ENCODE results near the gene ARHGAP1. TPM values are rescaled to one million over a fixed set of nuclear protein-coding genes. Genes with fewer than 3 reads are reported as not detected.

The ARHGAP1 gene
- total RNA-seq (10 to 100 TPM; 26.2 to 27.5 TPM), polyA plus RNA-seq (ENCODE audit: insufficient read length in 2 of 2) (10 to 100 TPM; 59.0 to 67.6 TPM)
- long read RNA-seq, donor 1, transcript ARHGAP1-201 (13 exons, 3,375 nt): major isoform, 14 of 16 reads
- long read RNA-seq, donor 1, partial matches to known transcripts: 0 of 16 reads
- long read RNA-seq, donor 1, other reads (novel, unspliced or antisense): 0 of 16 reads
- long read RNA-seq, donor 2, partial matches to known transcripts: 0 of 8 reads
- long read RNA-seq, donor 2, other reads (novel, unspliced or antisense): 0 of 8 reads
- long read RNA-seq, donor 3, transcript ARHGAP1-207 (4 exons, 901 nt): minor isoform, 5 of 23 reads
- long read RNA-seq, donor 3, transcript ARHGAP1-201 (13 exons, 3,375 nt): major isoform, 7 of 23 reads
- long read RNA-seq, donor 3, partial matches to known transcripts: 11 of 23 reads
- long read RNA-seq, donor 3, other reads (novel, unspliced or antisense): 0 of 23 reads
- long read RNA-seq, donor 4, transcript ARHGAP1-201 (13 exons, 3,375 nt): major isoform, 7 of 39 reads
- long read RNA-seq, donor 4, partial matches to known transcripts: 30 of 39 reads
- long read RNA-seq, donor 4, other reads (novel, unspliced or antisense): 0 of 39 reads

- Histone ChIP-seq H3K9me3 (ENCODE audit: control insufficient read depth, insufficient read depth, low read length) (no peaks in the 10 kb centered on the region), H3K36me3 (ENCODE audit: control insufficient read depth, insufficient read depth, low read length) (peaks cover 48% of the 10 kb centered on the region), H3K4me3 (ENCODE audit: low read depth, low read length) (peak within 1 kb of the TSS; percentile 89), H3K4me1 (ENCODE audit: control insufficient read depth, insufficient read depth, low read length) (peaks cover 51% of the 10 kb centered on the region), H3K27me3 (ENCODE audit: control insufficient read depth, insufficient read depth, low read length) (no peaks in the 10 kb centered on the region), H3K27ac (ENCODE audit: low read depth, low read length) (peak within 1 kb of the TSS; percentile 97)
- DNase-seq (ENCODE audit: low read depth in 4 of 6, low spot score in 6 of 6): peak; percentile 93 to 100 (median 98)
- under 1% methylated on average over 41 of the region's 44 CpGs for WGBS (ENCODE audit: insufficient coverage)
Measured at GRCh38 chr11:46700241-46701077, at the start of gene ARHGAP1, which contains the start of gene ZNF408. Gene ARHGAP1, minus strand, starts transcription at chr11:46700619. Its CDS starts 4,512 bp downstream, at chr11:46696107. Gene ZNF408, plus strand, starts transcription at chr11:46701031. Its CDS starts 17 bp downstream, at chr11:46701048.

GRCh38 chr11:46747150-46747549 is 46.7 kb upstream of the ARHGAP1 start:
- no peak overlapping the region for H3K4me3 ChIP-seq (ENCODE audit: low read depth, low read length)
- H3K9me3 ChIP-seq (ENCODE audit: control insufficient read depth, insufficient read depth, low read length): no peaks in the 10 kb centered on the region
- H3K27ac ChIP-seq (ENCODE audit: low read depth, low read length): no peak overlapping the region
- no peaks in the 10 kb centered on the region for H3K4me1 ChIP-seq (ENCODE audit: control insufficient read depth, insufficient read depth, low read length)
- no peak for DNase-seq (ENCODE audit: low read depth in 4 of 6, low spot score in 6 of 6)
- H3K36me3 ChIP-seq (ENCODE audit: control insufficient read depth, insufficient read depth, low read length): peaks cover 51% of the 10 kb centered on the region
- H3K27me3 ChIP-seq (ENCODE audit: control insufficient read depth, insufficient read depth, low read length): no peaks in the 10 kb centered on the region
- WGBS (ENCODE audit: insufficient coverage): 100% methylated on average over 6 of the region's 6 CpGs

- H3K27ac ChIP-seq (ENCODE audit: low read depth, low read length): no peak overlapping the region
- no CpG with 5 or more reads among the region's 3 CpGs for WGBS (ENCODE audit: insufficient coverage)
Measured at GRCh38 chr11:46745995-46746394, 45.6 kb upstream of the ARHGAP1 start.

GRCh38 chr11:46745328-46745727 is 44.9 kb upstream of the ARHGAP1 start:
- no peak overlapping the region for H3K4me3 ChIP-seq (ENCODE audit: low read depth, low read length)
- no peak for DNase-seq (ENCODE audit: low read depth in 4 of 6, low spot score in 6 of 6)
- H3K27me3 ChIP-seq (ENCODE audit: control insufficient read depth, insufficient read depth, low read length): no peaks in the 10 kb centered on the region
- no peaks in the 10 kb centered on the region for H3K4me1 ChIP-seq (ENCODE audit: control insufficient read depth, insufficient read depth, low read length)
- no peak overlapping the region for H3K27ac ChIP-seq (ENCODE audit: low read depth, low read length)
- H3K36me3 ChIP-seq (ENCODE audit: control insufficient read depth, insufficient read depth, low read length): peaks cover 56% of the 10 kb centered on the region
- H3K9me3 ChIP-seq (ENCODE audit: control insufficient read depth, insufficient read depth, low read length): no peaks in the 10 kb centered on the region
- WGBS (ENCODE audit: insufficient coverage): 83% methylated on average over 1 of the region's 1 CpG

More at GRCh38 chr11:46745995-46746394, 45.6 kb upstream of the ARHGAP1 start:
- DNase-seq (ENCODE audit: low read depth in 4 of 6, low spot score in 6 of 6): no peak
- Histone ChIP-seq H3K9me3 (ENCODE audit: control insufficient read depth, insufficient read depth, low read length) (no peaks in the 10 kb centered on the region), H3K36me3 (ENCODE audit: control insufficient read depth, insufficient read depth, low read length) (peaks cover 58% of the 10 kb centered on the region), H3K27me3 (ENCODE audit: control insufficient read depth, insufficient read depth, low read length) (no peaks in the 10 kb centered on the region), H3K4me3 (ENCODE audit: low read depth, low read length) (no peak overlapping the region), H3K4me1 (ENCODE audit: control insufficient read depth, insufficient read depth, low read length) (no peaks in the 10 kb centered on the region)

GRCh38 chr11:46743693-46744339 is 43.4 kb upstream of the ARHGAP1 start:
- H3K27me3 ChIP-seq (ENCODE audit: control insufficient read depth, insufficient read depth, low read length): no peaks in the 10 kb centered on the region
- H3K27ac ChIP-seq (ENCODE audit: low read depth, low read length): no peak overlapping the region
- peak in 1 of 6 donors; percentile 9 for DNase-seq (ENCODE audit: low read depth in 4 of 6, low spot score in 6 of 6)
- no peaks in the 10 kb centered on the region for H3K9me3 ChIP-seq (ENCODE audit: control insufficient read depth, insufficient read depth, low read length)
- WGBS (ENCODE audit: insufficient coverage): 76% methylated on average over 6 of the region's 10 CpGs
- no peak overlapping the region for H3K4me3 ChIP-seq (ENCODE audit: low read depth, low read length)
- H3K36me3 ChIP-seq (ENCODE audit: control insufficient read depth, insufficient read depth, low read length): peaks cover 45% of the 10 kb centered on the region
- H3K4me1 ChIP-seq (ENCODE audit: control insufficient read depth, insufficient read depth, low read length): no peaks in the 10 kb centered on the region

GRCh38 chr11:46743043-46743442 is 42.6 kb upstream of the ARHGAP1 start:
- Histone ChIP-seq H3K36me3 (ENCODE audit: control insufficient read depth, insufficient read depth, low read length) (peaks cover 39% of the 10 kb centered on the region), H3K27ac (ENCODE audit: low read depth, low read length) (no peak overlapping the region), H3K4me1 (ENCODE audit: control insufficient read depth, insufficient read depth, low read length) (no peaks in the 10 kb centered on the region), H3K27me3 (ENCODE audit: control insufficient read depth, insufficient read depth, low read length) (no peaks in the 10 kb centered on the region), H3K9me3 (ENCODE audit: control insufficient read depth, insufficient read depth, low read length) (no peaks in the 10 kb centered on the region), H3K4me3 (ENCODE audit: low read depth, low read length) (no peak overlapping the region)
- DNase-seq (ENCODE audit: low read depth in 4 of 6, low spot score in 6 of 6): no peak
- WGBS (ENCODE audit: insufficient coverage): 84% methylated on average over 2 of the region's 2 CpGs

GRCh38 chr11:46741600-46742484 is 41.4 kb upstream of the ARHGAP1 start:
- H3K27me3 ChIP-seq (ENCODE audit: control insufficient read depth, insufficient read depth, low read length): no peaks in the 10 kb centered on the region
- peaks cover 27% of the 10 kb centered on the region for H3K36me3 ChIP-seq (ENCODE audit: control insufficient read depth, insufficient read depth, low read length)
- no peak overlapping the region for H3K4me3 ChIP-seq (ENCODE audit: low read depth, low read length)
- H3K4me1 ChIP-seq (ENCODE audit: control insufficient read depth, insufficient read depth, low read length): no peaks in the 10 kb centered on the region
- 88% methylated on average over 5 of the region's 12 CpGs for WGBS (ENCODE audit: insufficient coverage)
- no peak for DNase-seq (ENCODE audit: low read depth in 4 of 6, low spot score in 6 of 6)
- H3K9me3 ChIP-seq (ENCODE audit: control insufficient read depth, insufficient read depth, low read length): no peaks in the 10 kb centered on the region
- H3K27ac ChIP-seq (ENCODE audit: low read depth, low read length): no peak overlapping the region

GRCh38 chr11:46738887-46739286 is 38.5 kb upstream of the ARHGAP1 start:
- Histone ChIP-seq H3K27ac (ENCODE audit: low read depth, low read length) (no peak overlapping the region), H3K4me3 (ENCODE audit: low read depth, low read length) (no peak overlapping the region), H3K36me3 (ENCODE audit: control insufficient read depth, insufficient read depth, low read length) (peaks cover 15% of the 10 kb centered on the region), H3K27me3 (ENCODE audit: control insufficient read depth, insufficient read depth, low read length) (no peaks in the 10 kb centered on the region), H3K4me1 (ENCODE audit: control insufficient read depth, insufficient read depth, low read length) (no peaks in the 10 kb centered on the region), H3K9me3 (ENCODE audit: control insufficient read depth, insufficient read depth, low read length) (no peaks in the 10 kb centered on the region)
- 54% methylated on average over 5 of the region's 6 CpGs for WGBS (ENCODE audit: insufficient coverage)
- no peak for DNase-seq (ENCODE audit: low read depth in 4 of 6, low spot score in 6 of 6)

Measured in spinal cord (tissue), 10 donors.